ENCODE results near the gene ETS2.

DNA sequence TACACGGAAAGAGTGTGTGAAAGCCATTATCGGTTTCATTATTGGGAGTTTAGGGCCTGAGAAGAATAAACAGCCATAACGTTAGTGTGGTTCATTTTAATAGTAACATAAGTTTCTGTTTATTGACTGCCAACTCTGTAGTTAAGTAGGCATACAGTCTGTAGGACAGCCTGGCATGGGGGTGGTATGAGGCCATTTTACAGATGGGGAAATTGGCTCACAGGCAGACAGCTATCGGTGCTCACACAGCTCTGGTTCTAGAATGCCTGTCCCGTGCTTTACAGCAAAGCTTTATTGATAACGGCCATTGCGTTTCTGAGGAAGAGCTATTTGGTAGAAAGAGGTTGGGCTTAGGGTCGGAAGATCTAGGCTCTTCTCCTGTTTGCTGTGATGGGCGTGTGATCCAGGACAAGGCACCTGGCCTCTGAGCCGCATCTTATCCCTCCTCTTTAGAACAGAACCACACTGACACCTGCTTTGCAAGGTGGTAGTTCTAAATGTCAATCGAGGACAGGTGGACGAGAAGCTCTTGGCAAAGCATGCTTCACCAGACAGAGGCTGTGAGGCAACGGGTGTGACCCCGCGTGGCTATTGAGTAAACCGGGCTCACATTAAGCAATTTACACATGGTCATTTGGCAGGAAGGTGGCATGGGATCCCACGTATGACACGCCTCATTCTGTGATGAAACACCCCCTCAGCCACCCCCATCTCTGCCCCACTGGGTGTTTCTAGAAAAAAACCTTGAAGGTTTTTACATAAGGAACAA is 14.9 kb downstream of the ETS2 start:
- TF ChIP-seq POLR2A (IDR thresholded peaks at IDR 0.05): no peak
- TF ChIP-seq, protein P1, sequence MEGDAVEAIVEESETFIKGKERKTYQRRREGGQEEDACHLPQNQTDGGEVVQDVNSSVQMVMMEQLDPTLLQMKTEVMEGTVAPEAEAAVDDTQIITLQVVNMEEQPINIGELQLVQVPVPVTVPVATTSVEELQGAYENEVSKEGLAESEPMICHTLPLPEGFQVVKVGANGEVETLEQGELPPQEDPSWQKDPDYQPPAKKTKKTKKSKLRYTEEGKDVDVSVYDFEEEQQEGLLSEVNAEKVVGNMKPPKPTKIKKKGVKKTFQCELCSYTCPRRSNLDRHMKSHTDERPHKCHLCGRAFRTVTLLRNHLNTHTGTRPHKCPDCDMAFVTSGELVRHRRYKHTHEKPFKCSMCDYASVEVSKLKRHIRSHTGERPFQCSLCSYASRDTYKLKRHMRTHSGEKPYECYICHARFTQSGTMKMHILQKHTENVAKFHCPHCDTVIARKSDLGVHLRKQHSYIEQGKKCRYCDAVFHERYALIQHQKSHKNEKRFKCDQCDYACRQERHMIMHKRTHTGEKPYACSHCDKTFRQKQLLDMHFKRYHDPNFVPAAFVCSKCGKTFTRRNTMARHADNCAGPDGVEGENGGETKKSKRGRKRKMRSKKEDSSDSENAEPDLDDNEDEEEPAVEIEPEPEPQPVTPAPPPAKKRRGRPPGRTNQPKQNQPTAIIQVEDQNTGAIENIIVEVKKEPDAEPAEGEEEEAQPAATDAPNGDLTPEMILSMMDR (IDR thresholded peaks at IDR 0.05): no peak
